DMS114 treated with DMSO at 0.1 percent for 48 hours (cell line): ENCODE measurements around the gene STXBP5L.
"Not testable (repeated sequence)": the region's sequence is repeated elsewhere in the genome, so short reads cannot be mapped to it uniquely, and the experiment has no call there.

Source experiments
- DNase-seq: peaks from one replicate; lab custom pipeline; 2025; ENCODE audit not compliant: unreplicated experiment; lab: John Stamatoyannopoulos, UW

Gene STXBP5L

DNA sequence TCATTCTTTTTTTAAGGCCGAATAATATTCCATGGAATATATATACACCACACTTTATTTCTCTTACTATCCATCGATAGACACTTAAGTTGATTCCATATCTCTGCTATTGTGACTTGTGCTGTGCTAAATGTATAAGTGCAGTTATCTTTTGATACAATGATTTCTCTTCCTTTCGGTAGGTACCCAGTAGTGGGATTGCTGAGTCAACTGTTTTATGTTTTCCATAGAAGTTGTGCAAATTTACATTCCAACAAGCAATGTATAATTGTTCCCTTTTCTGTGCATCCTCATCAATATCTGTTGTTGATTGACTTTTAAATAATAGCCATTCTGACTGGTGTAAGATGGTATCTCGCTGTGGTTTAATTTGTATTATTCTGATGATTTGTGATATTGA is 81.0 kb downstream of the STXBP5L start:
- DNase-seq: no peak

GRCh38 chr3:121018917-121019321 is 110.9 kb downstream of the STXBP5L start:
- no peak for DNase-seq

- no peak for DNase-seq
Measured at GRCh38 chr3:121063628-121064027, 155.6 kb downstream of the STXBP5L start.

- no peak for DNase-seq
Measured at GRCh38 chr3:121064121-121064520, 156.1 kb downstream of the STXBP5L start.

- DNase-seq: no peak
Measured at GRCh38 chr3:121072133-121072532, 164.1 kb downstream of the STXBP5L start.

DNA sequence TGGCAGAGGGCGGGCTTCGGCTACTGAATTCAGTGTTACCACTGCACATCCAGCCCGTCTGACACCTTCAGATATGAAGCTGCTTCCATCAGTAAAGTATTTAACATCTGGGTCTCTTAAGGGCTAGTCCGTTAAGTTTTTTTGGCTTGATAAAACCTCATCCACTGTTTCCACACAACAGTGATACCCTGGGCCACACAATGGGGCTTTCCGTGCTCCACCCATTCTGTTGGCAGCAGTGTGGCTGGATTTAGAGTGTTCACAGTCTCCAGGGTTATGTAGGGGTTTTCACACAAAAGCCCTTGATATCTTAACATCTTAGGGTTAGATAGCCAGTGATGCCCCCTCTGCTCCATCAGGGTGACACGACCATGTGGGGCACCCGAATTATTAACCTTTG is 165.0 kb downstream of the STXBP5L start:
- DNase-seq: no peak

GRCh38 chr3:121075191-121075590 is 167.2 kb downstream of the STXBP5L start:
- DNase-seq: no peak

GRCh38 chr3:121078378-121079101 is 170.5 kb downstream of the STXBP5L start:
- not testable (repeated sequence) for DNase-seq

- DNase-seq: no peak
Measured at GRCh38 chr3:121096953-121097352, 188.9 kb downstream of the STXBP5L start.

- DNase-seq: not testable (repeated sequence)
Measured at GRCh38 chr3:121111086-121111485, 203.1 kb downstream of the STXBP5L start.

DNA sequence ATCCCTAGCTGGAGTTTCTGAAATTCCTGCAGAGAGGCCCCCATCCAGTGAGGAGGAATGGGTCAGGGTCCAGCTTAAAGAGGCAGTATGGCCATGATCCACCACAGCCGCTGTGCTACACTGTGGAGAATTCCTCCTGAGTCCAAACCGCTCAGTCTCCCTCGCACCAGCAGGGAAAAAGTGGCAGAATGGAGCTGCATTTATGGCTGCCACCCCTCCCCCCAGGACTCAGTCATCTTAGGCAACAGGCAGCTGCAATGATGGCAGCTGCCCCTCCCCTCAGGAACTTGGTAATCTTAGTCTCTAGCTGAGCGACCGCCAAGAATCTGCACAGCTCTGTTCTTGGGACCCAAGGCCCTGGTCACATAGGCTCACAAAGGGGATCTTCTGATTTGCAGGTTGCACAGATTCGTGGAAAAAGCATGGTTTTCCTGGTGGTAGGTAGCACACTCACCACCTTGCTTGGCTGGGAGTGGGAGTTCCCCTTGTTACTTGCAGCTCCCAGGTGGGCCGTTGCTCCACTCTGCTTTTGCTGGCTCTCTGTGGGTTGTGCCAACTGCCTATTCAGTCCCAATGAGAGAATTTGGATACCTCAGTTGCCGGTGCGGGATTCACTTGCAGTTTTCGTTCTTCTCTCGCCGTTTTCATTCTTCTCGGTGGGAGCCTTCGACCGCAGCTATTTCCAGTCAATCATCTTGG is 204.1 kb downstream of the STXBP5L start:
- no peak for DNase-seq

DNA sequence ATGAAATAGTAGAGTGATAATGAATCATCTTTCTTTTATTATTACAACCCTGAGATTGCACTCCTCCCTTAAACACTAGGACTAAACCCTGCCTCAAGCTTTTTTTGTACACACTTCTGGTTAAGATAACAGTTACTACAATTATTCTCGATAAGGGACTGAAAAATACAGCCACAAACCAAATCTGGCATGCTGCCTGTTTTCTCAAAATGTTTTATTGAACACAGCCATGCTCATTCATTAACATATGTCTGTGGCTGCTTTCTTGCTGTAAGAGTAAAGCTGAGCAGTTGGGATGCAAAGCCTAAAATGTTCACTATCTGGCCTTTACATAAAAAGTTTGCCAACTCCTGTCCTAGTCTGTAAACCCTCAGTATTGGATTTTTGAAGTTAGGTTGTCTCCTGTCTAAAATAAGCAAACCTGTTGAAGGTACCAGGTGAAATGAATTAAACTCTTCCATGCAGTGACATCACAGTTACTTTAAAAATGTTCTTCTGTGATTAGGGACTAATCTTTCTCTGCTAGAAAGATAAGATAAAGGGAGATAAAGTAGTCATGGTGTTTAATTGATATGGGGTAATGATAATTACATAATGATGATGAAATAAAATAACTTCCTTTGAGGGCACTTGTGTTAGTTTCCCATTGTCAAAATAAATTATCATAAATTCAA is 218.2 kb downstream of the STXBP5L start:
- DNase-seq: no peak

- DNase-seq: no peak
Measured at GRCh38 chr3:121126707-121127035, 218.7 kb downstream of the STXBP5L start.

DNA sequence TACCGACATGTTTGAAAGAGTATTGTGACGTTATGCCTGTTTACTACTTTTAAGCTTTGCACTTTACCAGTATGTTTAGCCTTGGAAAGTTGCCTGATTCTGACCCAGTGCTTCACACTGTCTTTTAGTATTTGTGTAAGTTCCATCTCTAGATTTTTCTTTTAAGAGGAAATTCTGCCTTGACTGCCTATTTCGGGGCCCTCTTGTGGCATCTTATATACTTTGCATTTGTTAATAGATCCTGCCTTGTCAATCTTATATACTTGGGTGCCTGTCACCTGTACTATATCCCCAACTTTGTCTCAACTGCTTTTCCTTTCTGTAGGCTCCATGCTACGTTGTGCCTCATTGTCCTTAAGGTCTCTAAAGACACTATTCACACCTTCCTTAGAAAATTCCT is 244.6 kb downstream of the STXBP5L start:
- peak; percentile 4 for DNase-seq

DNA sequence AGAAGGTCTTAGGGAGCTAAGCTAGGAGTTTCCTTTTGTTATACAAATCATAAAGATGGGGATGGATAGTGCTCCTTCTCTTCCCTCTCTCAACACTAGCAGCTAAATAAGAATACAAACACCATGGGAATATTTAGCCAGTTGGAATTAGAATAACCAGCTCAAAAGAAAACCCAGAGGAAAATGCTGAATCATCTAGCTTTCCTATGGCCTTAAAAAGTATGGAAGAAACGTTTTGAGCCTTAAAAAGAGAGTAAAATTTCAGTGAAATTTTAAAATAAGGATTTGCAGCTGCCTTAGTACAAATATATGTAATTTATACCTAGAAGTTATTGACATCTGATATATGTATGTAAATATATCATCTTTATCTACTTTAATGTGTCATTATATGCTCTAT is 245.8 kb downstream of the STXBP5L start:
- DNase-seq: no peak

DNA sequence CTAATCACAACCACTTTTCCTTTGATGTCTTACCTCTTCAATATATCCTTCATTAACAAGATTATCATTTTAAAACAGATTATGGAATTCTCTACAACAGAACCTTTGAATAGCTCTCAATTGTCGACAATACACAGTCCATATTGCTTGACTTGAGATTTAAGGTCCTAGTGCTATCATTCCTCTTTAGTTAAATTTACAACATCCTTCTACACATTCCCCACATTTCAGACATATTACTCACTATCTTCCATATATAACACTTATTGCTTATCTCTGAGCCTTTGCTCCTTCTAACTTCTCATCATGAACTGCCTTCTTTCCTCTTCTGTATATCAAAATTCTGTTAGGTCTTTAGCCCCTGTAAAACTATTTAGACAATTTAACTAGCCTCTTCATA is 247.0 kb downstream of the STXBP5L start:
- DNase-seq: no peak

DNA sequence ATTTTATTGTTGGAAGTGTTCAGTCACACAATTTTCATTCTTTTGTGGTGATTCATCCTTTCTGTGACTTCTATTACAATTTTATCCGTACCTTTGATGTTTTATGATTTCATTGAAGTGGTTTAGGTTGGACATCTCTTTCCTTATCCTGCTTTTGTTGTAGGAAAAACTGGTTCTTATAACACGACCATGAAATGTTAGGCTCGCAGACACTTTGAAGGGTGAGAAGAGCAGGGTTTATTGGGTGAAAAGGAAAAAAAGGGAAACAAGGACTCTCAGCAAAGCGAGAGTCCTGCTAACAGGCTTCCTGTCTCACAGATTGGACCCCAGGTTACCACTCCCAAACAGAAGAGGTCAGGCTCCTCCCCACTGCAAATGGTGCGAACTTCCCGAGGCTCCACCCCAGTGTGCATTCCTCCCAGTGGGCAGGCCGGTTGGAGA is 257.4 kb downstream of the STXBP5L start:
- DNase-seq: no peak

GRCh38 chr3:121167374-121168139 is 259.6 kb downstream of the STXBP5L start:
- no peak for DNase-seq

GRCh38 chr3:121175083-121175482 is 267.1 kb downstream of the STXBP5L start:
- no peak for DNase-seq

DNA sequence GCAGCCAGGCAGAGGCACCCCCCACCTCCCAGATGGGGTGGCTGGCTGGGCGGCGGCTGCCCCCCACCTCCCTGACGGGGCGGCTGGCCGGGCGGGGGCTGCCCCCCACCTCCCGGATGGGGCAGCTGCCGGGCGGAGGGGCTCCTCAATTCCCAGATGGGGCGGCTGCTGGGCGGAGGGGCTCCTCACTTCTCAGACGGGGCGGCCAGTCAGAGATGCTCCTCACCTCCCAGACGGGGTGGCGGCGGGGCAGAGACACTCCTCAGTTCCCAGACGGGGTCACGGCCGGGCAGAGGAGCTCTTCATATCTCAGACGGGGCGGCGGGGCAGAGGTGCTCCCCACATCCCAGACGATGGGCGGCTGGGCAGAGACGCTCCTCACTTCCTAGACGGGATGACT is 282.6 kb downstream of the STXBP5L start:
- DNase-seq: not testable (repeated sequence)

GRCh38 chr3:121202573-121202972 is 294.6 kb downstream of the STXBP5L start:
- DNase-seq: no peak
